ENCODE results near the gene SMOC1. TPM values are rescaled to one million over a fixed set of nuclear protein-coding genes. Genes with fewer than 3 reads are reported as not detected.

The SMOC1 gene
- total and polyA plus RNA-seq, 12 donors = 0.33 to 19.8 (median 4.5) TPM

GRCh38 chr14:69850736-69851112 lies 28.5 kb upstream of the SMOC1 start:
- peaks cover 4% of the 10 kb centered on the region for H3K27me3 ChIP-seq
- TF ChIP-seq POLR2A (IDR thresholded peaks at IDR 0.05) (no peak), CTCF (IDR thresholded peaks at IDR 0.05) (no peak)
- H3K4me3 ChIP-seq = no peak overlapping the region
- no peaks in the 10 kb centered on the region for H3K9me3 ChIP-seq (replicated peaks in 1 of 3)
- H3K4me1 ChIP-seq (replicated peaks in 1 of 2) = no peaks in the 10 kb centered on the region
- 83 to 93% (median 89%) methylated on average over 1 to 2 of the region's 2 CpGs for WGBS, 4 donors
- intact Hi-C loops (cut with DNase I) = no loop called here
- DNase-seq = no peak
- H3K27ac ChIP-seq = no peak overlapping the region
- no peaks in the 10 kb centered on the region for H3K36me3 ChIP-seq (replicated peaks in 1 of 2)

- Histone ChIP-seq H3K27ac (no peak overlapping the region), H3K36me3 (replicated peaks in 1 of 2) (no peaks in the 10 kb centered on the region), H3K4me1 (replicated peaks in 1 of 2) (no peaks in the 10 kb centered on the region), H3K27me3 (no peaks in the 10 kb centered on the region), H3K4me3 (no peak overlapping the region), H3K9me3 (replicated peaks in 1 of 3) (no peaks in the 10 kb centered on the region)
- intact Hi-C loops (cut with DNase I) = no loop called here
- no peak for DNase-seq
- WGBS, 4 donors = 71 to 88% (median 77%) methylated on average over 7 of the region's 7 CpGs
- TF ChIP-seq CTCF (IDR thresholded peaks at IDR 0.05) (no peak), POLR2A (IDR thresholded peaks at IDR 0.05) (no peak)
Measured at GRCh38 chr14:69852531-69853321, 26.5 kb upstream of the SMOC1 start.

- intact Hi-C loops (cut with DNase I) = no loop called here
- Histone ChIP-seq H3K4me1 (replicated peaks in 1 of 2) (no peaks in the 10 kb centered on the region), H3K9me3 (replicated peaks in 1 of 3) (no peaks in the 10 kb centered on the region), H3K4me3 (no peak overlapping the region), H3K27ac (no peak overlapping the region), H3K27me3 (no peaks in the 10 kb centered on the region), H3K36me3 (replicated peaks in 1 of 2) (no peaks in the 10 kb centered on the region)
- WGBS, 4 donors = 73 to 85% (median 81%) methylated on average over 5 to 7 of the region's 7 CpGs
- TF ChIP-seq CTCF (IDR thresholded peaks at IDR 0.05) (no peak), POLR2A (IDR thresholded peaks at IDR 0.05) (no peak)
- no peak for DNase-seq
Measured at GRCh38 chr14:69853774-69854173, 25.4 kb upstream of the SMOC1 start.

- intact Hi-C loops (cut with DNase I) = no loop called here
- H3K27ac ChIP-seq = no peak overlapping the region
- no peaks in the 10 kb centered on the region for H3K27me3 ChIP-seq
- WGBS, 4 donors = 56 to 72% (median 65%) methylated on average over 2 of the region's 2 CpGs
- no peak for DNase-seq
- H3K4me3 ChIP-seq = no peak overlapping the region
- TF ChIP-seq CTCF (IDR thresholded peaks at IDR 0.05) = no peak
- no peak for TF ChIP-seq POLR2A (IDR thresholded peaks at IDR 0.05)
- H3K4me1 ChIP-seq (replicated peaks in 1 of 2) = no peaks in the 10 kb centered on the region
- H3K9me3 ChIP-seq (replicated peaks in 1 of 3) = no peaks in the 10 kb centered on the region
- no peaks in the 10 kb centered on the region for H3K36me3 ChIP-seq (replicated peaks in 1 of 2)
Measured at GRCh38 chr14:69854598-69854997, 24.6 kb upstream of the SMOC1 start.
